ENCODE results near the gene SPATA16.

The SPATA16 gene

GRCh38 chr3:172939651-172940293 is 201.3 kb downstream of the SPATA16 start:
- TF ChIP-seq CTCF (IDR thresholded peaks at IDR 0.05; ENCODE audit: low read length, missing control alignments): no peak
- peak; percentile 35 for DNase-seq (ENCODE audit: low read depth)
- no peak overlapping the region for H3K4me3 ChIP-seq (replicated peaks; ENCODE audit: low read depth, low read length)

- no peak for TF ChIP-seq CTCF (IDR thresholded peaks at IDR 0.05; ENCODE audit: low read length, missing control alignments)
- DNase-seq (ENCODE audit: low read depth): peak; percentile 33
- no peak overlapping the region for H3K4me3 ChIP-seq (replicated peaks; ENCODE audit: low read depth, low read length)
Measured at GRCh38 chr3:172938788-172939187, 202.2 kb downstream of the SPATA16 start.

- no peak for DNase-seq (ENCODE audit: low read depth)
- no peak overlapping the region for H3K4me3 ChIP-seq (replicated peaks; ENCODE audit: low read depth, low read length)
- TF ChIP-seq CTCF (IDR thresholded peaks at IDR 0.05; ENCODE audit: low read length, missing control alignments): no peak
Measured at GRCh38 chr3:172931746-172932285, 209.2 kb downstream of the SPATA16 start.

GRCh38 chr3:172929451-172929850 is 211.6 kb downstream of the SPATA16 start:
- DNase-seq (ENCODE audit: low read depth): no peak
- TF ChIP-seq CTCF (IDR thresholded peaks at IDR 0.05; ENCODE audit: low read length, missing control alignments): no peak
- no peak overlapping the region for H3K4me3 ChIP-seq (replicated peaks; ENCODE audit: low read depth, low read length)

GRCh38 chr3:172924546-172924945 is 216.5 kb downstream of the SPATA16 start:
- TF ChIP-seq CTCF (IDR thresholded peaks at IDR 0.05; ENCODE audit: low read length, missing control alignments): no peak
- DNase-seq (ENCODE audit: low read depth): no peak
- no peak overlapping the region for H3K4me3 ChIP-seq (replicated peaks; ENCODE audit: low read depth, low read length)

- DNase-seq (ENCODE audit: low read depth): no peak
- no peak overlapping the region for H3K4me3 ChIP-seq (replicated peaks; ENCODE audit: low read depth, low read length)
- no peak for TF ChIP-seq CTCF (IDR thresholded peaks at IDR 0.05; ENCODE audit: low read length, missing control alignments)
Measured at GRCh38 chr3:172919297-172919683, 221.7 kb downstream of the SPATA16 start.

Measured in fibroblast of pulmonary artery (primary cell).